Measurements from ENCODE around the gene CEP72. TPM values are rescaled to one million over a fixed set of nuclear protein-coding genes. Genes with fewer than 3 reads are reported as not detected.
"Not testable (repeated sequence)": the region's sequence is repeated elsewhere in the genome, so short reads cannot be mapped to it uniquely, and the experiment has no call there.

CEP72 gene
- total RNA-seq, 1 experiment from 2014 or later = 17.3 TPM

DNA sequence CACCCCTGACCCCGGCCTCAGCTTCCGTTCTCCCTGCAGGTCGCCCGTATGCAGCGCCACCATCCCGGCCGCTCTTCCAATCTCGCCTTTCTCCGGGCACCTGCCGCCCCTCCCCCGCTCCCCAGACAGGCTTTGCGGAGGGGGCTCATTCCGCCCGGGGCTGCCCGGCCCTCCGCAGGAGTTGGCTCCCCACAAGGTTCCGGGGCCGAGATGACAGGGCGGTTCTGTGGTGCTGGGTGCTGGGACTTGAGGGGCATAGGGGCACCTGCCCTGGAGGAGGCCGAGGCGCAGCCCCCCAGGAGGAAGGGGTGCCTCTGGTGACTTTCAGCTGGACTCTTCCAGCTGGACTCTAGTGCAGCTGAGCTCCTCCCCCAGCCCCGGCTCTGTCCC lies 81.9 kb downstream of the CEP72 start:
- DNase-seq; H3K9me3 ChIP-seq (ENCODE audit: low read length); H4K20me1 ChIP-seq (ENCODE audit: low read length); H2AFZ ChIP-seq (ENCODE audit: low read length); H3K36me3 ChIP-seq (ENCODE audit: low read depth, low read length); CTCF ChIA-PET; H3K9ac ChIP-seq (ENCODE audit: low read length); ATAC-seq; H3F3A ChIP-seq (ENCODE audit: low read length, unreplicated experiment); intact Hi-C loops (cut with micrococcal nuclease); H3K27ac ChIP-seq (ENCODE audit: low read length); H3K4me1 ChIP-seq (ENCODE audit: insufficient read depth, low read length); H3K9me2 ChIP-seq (replicated peaks; ENCODE audit: low read length); H3K79me2 ChIP-seq (ENCODE audit: low read length); BruUV-seq (replicated peaks); H3K27me3 ChIP-seq (ENCODE audit: low read length); POLR2A ChIA-PET (ENCODE audit: unreplicated experiment): not testable (repeated sequence)
- H3K4me3 ChIP-seq (ENCODE audit: low read length) = peak overlapping the region; percentile 43; the same call in 1 of the 2 replicates
- peak overlapping the region; percentile 34; the same call in 1 of the 2 replicates for H3K4me2 ChIP-seq (ENCODE audit: low read length)

- H3K4me2 ChIP-seq (ENCODE audit: low read length); H3K36me3 ChIP-seq (ENCODE audit: low read depth, low read length); H3F3A ChIP-seq (ENCODE audit: low read length, unreplicated experiment); ATAC-seq; H3K4me1 ChIP-seq (ENCODE audit: insufficient read depth, low read length); H3K79me2 ChIP-seq (ENCODE audit: low read length); CTCF ChIA-PET; H3K9me2 ChIP-seq (replicated peaks; ENCODE audit: low read length); H2AFZ ChIP-seq (ENCODE audit: low read length); DNase-seq; H3K27me3 ChIP-seq (ENCODE audit: low read length); H4K20me1 ChIP-seq (ENCODE audit: low read length); H3K9ac ChIP-seq (ENCODE audit: low read length); intact Hi-C loops (cut with micrococcal nuclease); H3K9me3 ChIP-seq (ENCODE audit: low read length); H3K4me3 ChIP-seq (ENCODE audit: low read length); BruUV-seq (replicated peaks); H3K27ac ChIP-seq (ENCODE audit: low read length); POLR2A ChIA-PET (ENCODE audit: unreplicated experiment): not testable (repeated sequence)
Observed at GRCh38 chr5:695475-695874, 83.3 kb downstream of the CEP72 start.

DNA sequence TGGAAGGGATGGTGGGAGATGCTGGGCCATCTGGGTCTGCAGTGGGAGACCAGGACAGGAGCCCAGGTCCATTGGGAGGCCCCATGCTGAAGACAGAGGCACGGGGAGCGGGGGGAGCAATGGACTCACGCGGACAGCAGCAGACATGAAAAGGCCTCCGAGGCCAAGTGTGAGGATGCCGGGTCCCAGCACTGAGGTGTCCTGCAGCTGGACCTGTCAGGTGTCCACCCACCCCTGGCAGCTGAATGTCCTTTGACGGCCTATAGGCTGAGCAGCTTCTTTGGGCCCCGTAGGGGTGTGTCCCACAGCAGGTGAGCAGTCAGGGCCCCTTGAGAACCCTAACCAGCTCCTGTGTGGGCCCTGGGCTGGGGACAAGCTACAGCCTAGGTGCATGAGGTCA lies 84.1 kb downstream of the CEP72 start:
- H3K4me3 ChIP-seq (ENCODE audit: low read length); intact Hi-C loops (cut with micrococcal nuclease); H3F3A ChIP-seq (ENCODE audit: low read length, unreplicated experiment); H3K9me2 ChIP-seq (replicated peaks; ENCODE audit: low read length); BruUV-seq (replicated peaks); H3K36me3 ChIP-seq (ENCODE audit: low read depth, low read length); ATAC-seq; POLR2A ChIA-PET (ENCODE audit: unreplicated experiment); H3K27ac ChIP-seq (ENCODE audit: low read length); H3K79me2 ChIP-seq (ENCODE audit: low read length); DNase-seq; H3K4me1 ChIP-seq (ENCODE audit: insufficient read depth, low read length); H3K9me3 ChIP-seq (ENCODE audit: low read length); H3K4me2 ChIP-seq (ENCODE audit: low read length); H2AFZ ChIP-seq (ENCODE audit: low read length); H3K27me3 ChIP-seq (ENCODE audit: low read length); H4K20me1 ChIP-seq (ENCODE audit: low read length); CTCF ChIA-PET; H3K9ac ChIP-seq (ENCODE audit: low read length): not testable (repeated sequence)

DNA sequence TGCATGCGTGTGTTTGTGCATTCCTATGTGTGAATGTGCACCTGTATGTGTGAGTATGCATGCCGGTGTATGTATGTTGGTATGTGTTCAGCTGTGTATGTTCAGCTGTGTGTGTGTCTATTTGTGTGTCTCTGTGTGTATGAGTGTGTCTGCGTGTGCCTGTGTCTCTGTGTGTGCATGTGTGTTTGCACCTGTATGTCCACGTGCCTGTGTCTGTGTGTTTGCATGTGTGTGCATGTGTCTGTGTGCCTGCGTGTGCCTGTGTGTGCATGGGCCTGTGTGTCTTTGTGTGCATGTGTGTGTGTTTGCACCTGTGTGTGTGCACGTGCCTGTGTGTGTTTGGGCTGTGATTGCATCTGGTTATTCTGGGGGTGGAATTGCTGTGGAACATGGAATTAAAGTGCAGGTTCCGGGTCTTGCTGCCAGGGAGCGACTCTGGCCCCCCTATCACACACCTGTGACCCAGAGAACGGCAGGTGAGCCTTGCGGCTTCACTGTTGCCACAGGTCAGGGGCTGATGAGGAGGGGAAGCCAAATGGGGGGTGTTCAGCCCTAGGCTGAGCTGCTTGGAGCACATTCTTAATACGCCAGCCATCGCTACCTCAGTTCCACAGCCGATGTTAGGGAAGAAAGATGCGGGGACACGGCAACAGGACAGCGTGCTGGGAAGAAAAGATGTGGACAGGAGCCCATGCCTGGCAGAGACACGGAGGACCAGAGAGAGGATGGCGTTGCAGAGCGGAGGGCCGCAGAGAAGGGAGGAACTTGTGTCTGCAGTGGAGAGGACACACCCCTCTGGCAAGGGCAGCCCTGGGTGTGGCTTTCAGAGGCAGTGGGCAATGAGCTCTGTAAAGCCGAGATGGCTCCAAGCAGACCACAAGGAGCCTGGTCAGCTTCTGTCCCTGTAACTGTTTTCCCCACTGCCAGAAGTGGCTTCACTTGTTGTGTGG lies 84.9 kb downstream of the CEP72 start:
- H3K9ac ChIP-seq (ENCODE audit: low read length) = not testable (repeated sequence)

More for the DNA sequence above, 84.9 kb downstream of the CEP72 start:
- POLR2A ChIA-PET (ENCODE audit: unreplicated experiment); H3K4me2 ChIP-seq (ENCODE audit: low read length); H3K27ac ChIP-seq (ENCODE audit: low read length); H3K36me3 ChIP-seq (ENCODE audit: low read depth, low read length); DNase-seq; intact Hi-C loops (cut with micrococcal nuclease); CTCF ChIA-PET; H4K20me1 ChIP-seq (ENCODE audit: low read length); H3K4me1 ChIP-seq (ENCODE audit: insufficient read depth, low read length); H3K9me3 ChIP-seq (ENCODE audit: low read length); ATAC-seq; H3K79me2 ChIP-seq (ENCODE audit: low read length); H3K27me3 ChIP-seq (ENCODE audit: low read length); H3F3A ChIP-seq (ENCODE audit: low read length, unreplicated experiment); BruUV-seq (replicated peaks); H3K4me3 ChIP-seq (ENCODE audit: low read length); H2AFZ ChIP-seq (ENCODE audit: low read length); H3K9me2 ChIP-seq (replicated peaks; ENCODE audit: low read length): not testable (repeated sequence)

Other genes with a start within 250 kb of the CEP72 start
- 31.3 and 42.1 TPM in 2 replicates for gene EXOC3, start 169.2 kb upstream of the CEP72 start, total RNA-seq (2014; rRNA removed)
- gene SLC9A3, start 87.9 kb upstream of the CEP72 start, total RNA-seq (2014; rRNA removed) = 4.7 and 4.9 TPM in 2 replicates
- 1.7 and 1.9 TPM in 2 replicates for gene TPPP, start 81.0 kb downstream of the CEP72 start, total RNA-seq (2014; rRNA removed)
- gene ZDHHC11B, start 172.4 kb downstream of the CEP72 start, total RNA-seq (2014; rRNA removed) = 0.40 and 2.1 TPM in 2 replicates
- 21.5 and 26.0 TPM in 2 replicates for gene ZDHHC11, start 238.6 kb downstream of the CEP72 start, total RNA-seq (2014; rRNA removed)